Panc1 (cell line): ENCODE data around the gene ABHD4.

Experiments used
- CTCF ChIP-seq: fragments of 450-650 bp; IDR thresholded peaks from 2 replicates; pipeline ENCODE4 v1.5.1; 2017; ENCODE audit warnings: mild to moderate bottlenecking
- POLR2AphosphoS5 ChIP-seq: IDR thresholded peaks from 2 replicates; pipeline ENCODE4 v1.6.1; 2012; ENCODE audit warnings: mild to moderate bottlenecking, low read depth, low read length, moderate library complexity
- REST ChIP-seq, 2 experiments: IDR thresholded peaks; 2 replicates each; pipeline ENCODE4 v1.6.1; 2011 to 2012; ENCODE audit warnings: low read depth in 2 of 2, control low read depth in 1 of 2, low read length in 1 of 2, mild to moderate bottlenecking in 1 of 2, moderate library complexity in 1 of 2; ENCODE audit not compliant: insufficient read depth in 1 of 2
- SIN3A ChIP-seq: IDR thresholded peaks from 2 replicates; pipeline ENCODE4 v1.6.1; 2012; ENCODE audit warnings: low read depth, mild to moderate bottlenecking, low read length, moderate library complexity, borderline replicate concordance; ENCODE audit not compliant: insufficient read depth
- TCF7L2 ChIP-seq: IDR thresholded peaks from 2 replicates; pipeline ENCODE4 v1.6.1; 2011; ENCODE audit warnings: mild to moderate bottlenecking, low read depth, low read length, inconsistent platforms

- TF ChIP-seq CTCF (no peak), POLR2AphosphoS5 (no peak), REST (IDR thresholded peaks at IDR 0.05; ENCODE audit: insufficient read depth in 1 of 2, low read depth in 2 of 2, low read length in 1 of 2) (no peak), SIN3A (no peak), TCF7L2 (no peak)
Measured at GRCh38 chr14:22552001-22552826, 45.9 kb upstream of the ABHD4 start.
